Thyroid gland (tissue), 4 donors: Measurements from ENCODE around the gene SLC22A9. TPM values are rescaled to one million over a fixed set of nuclear protein-coding genes. Genes with fewer than 3 reads are reported as not detected.

Source experiments
- DNase-seq, 2 donors: peaks; one replicate each; pipeline ENCODE4 v3.0.0-alpha.2; 2019
- H3K27ac ChIP-seq, 3 donors: fragments of 200-600 bp; sonication (generic); 1 replicate in 2 of 3; 2 replicates in 1 of 3; pipeline ENCODE4 v1.5.1; 2016 to 2019; ENCODE audit warnings: mild to moderate bottlenecking in 1 of 3, moderate library complexity in 1 of 3
- H3K27me3 ChIP-seq: fragments of 200-600 bp; sonication (generic); one replicate; pipeline ENCODE4 v1.5.1; 2019
- H3K36me3 ChIP-seq, 2 donors: fragments of 200-600 bp; sonication (generic); one replicate each; pipeline ENCODE4 v1.5.1; 2016 to 2019
- H3K4me1 ChIP-seq, 2 donors: fragments of 200-600 bp; sonication (generic); one replicate each; pipeline ENCODE4 v1.5.1; 2017 to 2019
- H3K4me3 ChIP-seq, 3 donors: fragments of 200-600 bp; sonication (generic); replicated peaks in 1 of 3; 1 replicate in 2 of 3; 2 replicates in 1 of 3; pipeline ENCODE4 v1.5.1; 2016; ENCODE audit warnings: mild to moderate bottlenecking in 1 of 3
- H3K9me3 ChIP-seq: fragments of 200-600 bp; sonication (generic); one replicate; pipeline ENCODE4 v1.5.1; 2017
- POLR2A ChIP-seq, 2 donors: fragments of 450-650 bp; IDR thresholded peaks; one replicate each; pipeline ENCODE4 v1.6.1; 2017; ENCODE audit warnings: antibody characterized with exemption in 2 of 2, mild to moderate bottlenecking in 2 of 2, moderate library complexity in 1 of 2
- WGBS, 2 donors: methylation state at CpG; one replicate each; pipeline ENCODE4 v1.1.5; 2017; 5-methylcytosine and 5-hydroxymethylcytosine counted together
- intact Hi-C: fragments of 100-400 bp; cut with DNase I; formaldehyde crosslinking; loops from one replicate; pipeline ENCODE4 v1.15.1; 2023
- total RNA-seq, 4 donors: library from RNA; depleted of rRNA; stranded (reverse); fragments of >200 nt; gene quantifications; one replicate each; pipeline ENCODE4 v1.2.3, GENCODE V29; 2016
- TF ChIP-seq, protein P1 (sequence below), 6 experiments: fragments of 200-600 bp in 3 of 6; fragments of 450-650 bp in 3 of 6; sonication (generic) in 3 of 6; IDR thresholded peaks; one replicate each; pipeline ENCODE4 v1.5.1; 2016 to 2019; ENCODE audit warnings: antibody characterized with exemption in 6 of 6, mild to moderate bottlenecking in 2 of 6, inconsistent platforms in 1 of 6, moderate library complexity in 1 of 6

Gene SLC22A9
- total RNA-seq, 4 donors from 2014 or later: not detected

DNA sequence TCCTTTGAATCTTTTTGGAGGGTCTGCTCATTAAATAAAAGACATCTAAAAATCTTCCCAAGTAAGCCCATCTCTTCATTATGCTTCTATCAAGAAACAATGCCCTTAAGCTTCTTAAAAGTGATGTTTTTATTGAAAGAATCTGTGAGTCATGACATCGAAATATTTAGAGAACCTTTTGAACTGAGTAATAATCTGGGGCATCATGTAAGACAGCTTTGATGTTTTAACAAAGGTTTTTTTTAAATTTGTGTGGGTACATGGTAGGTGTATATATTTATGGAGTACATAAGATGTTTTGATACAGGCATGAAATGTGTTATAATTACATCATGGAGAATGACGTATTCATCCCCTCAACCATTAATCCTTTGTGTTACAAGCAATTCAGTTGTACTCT, 74.6 kb downstream of the SLC22A9 start:
- intact Hi-C loops: no loop called here
- no peak for DNase-seq
- TF ChIP-seq, protein P1, sequence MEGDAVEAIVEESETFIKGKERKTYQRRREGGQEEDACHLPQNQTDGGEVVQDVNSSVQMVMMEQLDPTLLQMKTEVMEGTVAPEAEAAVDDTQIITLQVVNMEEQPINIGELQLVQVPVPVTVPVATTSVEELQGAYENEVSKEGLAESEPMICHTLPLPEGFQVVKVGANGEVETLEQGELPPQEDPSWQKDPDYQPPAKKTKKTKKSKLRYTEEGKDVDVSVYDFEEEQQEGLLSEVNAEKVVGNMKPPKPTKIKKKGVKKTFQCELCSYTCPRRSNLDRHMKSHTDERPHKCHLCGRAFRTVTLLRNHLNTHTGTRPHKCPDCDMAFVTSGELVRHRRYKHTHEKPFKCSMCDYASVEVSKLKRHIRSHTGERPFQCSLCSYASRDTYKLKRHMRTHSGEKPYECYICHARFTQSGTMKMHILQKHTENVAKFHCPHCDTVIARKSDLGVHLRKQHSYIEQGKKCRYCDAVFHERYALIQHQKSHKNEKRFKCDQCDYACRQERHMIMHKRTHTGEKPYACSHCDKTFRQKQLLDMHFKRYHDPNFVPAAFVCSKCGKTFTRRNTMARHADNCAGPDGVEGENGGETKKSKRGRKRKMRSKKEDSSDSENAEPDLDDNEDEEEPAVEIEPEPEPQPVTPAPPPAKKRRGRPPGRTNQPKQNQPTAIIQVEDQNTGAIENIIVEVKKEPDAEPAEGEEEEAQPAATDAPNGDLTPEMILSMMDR (IDR thresholded peaks at IDR 0.05): no peak
- TF ChIP-seq POLR2A (IDR thresholded peaks at IDR 0.05): no peak
- Histone ChIP-seq H3K36me3 (no peaks in the 10 kb centered on the region), H3K27me3 (no peaks in the 10 kb centered on the region), H3K27ac (no peak overlapping the region), H3K9me3 (no peaks in the 10 kb centered on the region), H3K4me3 (no peak overlapping the region), H3K4me1 (no peaks in the 10 kb centered on the region)
- 64 to 84% methylated on average over 2 of the region's 2 CpGs for WGBS, 2 donors

DNA sequence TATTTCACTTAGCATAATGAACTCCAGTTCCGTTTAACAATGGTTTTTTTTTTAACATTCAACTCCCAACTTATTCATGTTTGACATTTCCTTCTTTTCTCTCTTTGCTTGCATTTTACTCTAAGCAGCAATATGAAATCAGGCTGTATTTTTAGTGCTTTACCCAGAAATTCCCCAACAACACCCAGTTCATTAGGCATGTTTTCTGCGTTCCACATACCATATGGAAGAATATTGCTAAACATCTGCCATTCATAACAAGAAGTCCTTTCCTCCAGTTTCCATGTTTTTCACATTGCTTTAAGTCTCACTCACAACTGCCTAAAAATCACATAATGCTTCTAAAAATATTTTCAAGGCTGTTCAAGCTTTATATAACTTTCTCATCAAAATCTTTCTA, 75.5 kb downstream of the SLC22A9 start:
- 75 to 84% methylated on average over 2 of the region's 2 CpGs for WGBS, 2 donors
- no peaks in the 10 kb centered on the region for H3K27me3 ChIP-seq
- no peak overlapping the region for H3K4me3 ChIP-seq
- H3K9me3 ChIP-seq: no peaks in the 10 kb centered on the region
- TF ChIP-seq POLR2A (IDR thresholded peaks at IDR 0.05): no peak
- TF ChIP-seq, protein P1 (IDR thresholded peaks at IDR 0.05): no peak
- DNase-seq: no peak
- no peaks in the 10 kb centered on the region for H3K4me1 ChIP-seq
- H3K36me3 ChIP-seq: no peaks in the 10 kb centered on the region
- no peak overlapping the region for H3K27ac ChIP-seq
- intact Hi-C loops: no loop called here

DNA sequence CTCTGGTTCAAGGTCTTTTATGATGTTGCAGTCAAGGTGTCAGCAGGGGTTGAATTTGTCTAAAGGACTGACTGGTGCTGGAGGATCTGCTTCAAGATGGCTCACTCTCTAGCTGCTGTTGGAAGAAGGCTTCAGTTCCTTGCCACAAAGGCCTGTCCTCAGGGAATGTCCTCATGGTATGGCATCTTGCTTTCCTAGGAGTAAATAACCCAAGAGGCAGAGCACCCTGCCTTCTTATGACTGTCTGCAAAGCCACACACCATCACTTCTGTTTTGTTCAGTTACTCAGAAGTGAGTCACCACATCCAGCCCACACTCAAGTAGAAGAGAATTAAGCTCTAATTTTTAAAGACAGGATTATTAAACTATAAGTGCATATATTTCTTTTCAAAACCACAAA, 76.1 kb downstream of the SLC22A9 start:
- H3K4me1 ChIP-seq: no peaks in the 10 kb centered on the region
- no peak overlapping the region for H3K4me3 ChIP-seq
- H3K27ac ChIP-seq: no peak overlapping the region
- TF ChIP-seq, protein P1 (IDR thresholded peaks at IDR 0.05): no peak
- no peak for TF ChIP-seq POLR2A (IDR thresholded peaks at IDR 0.05)
- H3K9me3 ChIP-seq: no peaks in the 10 kb centered on the region
- H3K27me3 ChIP-seq: no peaks in the 10 kb centered on the region
- intact Hi-C loops: no loop called here
- no peak for DNase-seq
- no peaks in the 10 kb centered on the region for H3K36me3 ChIP-seq

DNA sequence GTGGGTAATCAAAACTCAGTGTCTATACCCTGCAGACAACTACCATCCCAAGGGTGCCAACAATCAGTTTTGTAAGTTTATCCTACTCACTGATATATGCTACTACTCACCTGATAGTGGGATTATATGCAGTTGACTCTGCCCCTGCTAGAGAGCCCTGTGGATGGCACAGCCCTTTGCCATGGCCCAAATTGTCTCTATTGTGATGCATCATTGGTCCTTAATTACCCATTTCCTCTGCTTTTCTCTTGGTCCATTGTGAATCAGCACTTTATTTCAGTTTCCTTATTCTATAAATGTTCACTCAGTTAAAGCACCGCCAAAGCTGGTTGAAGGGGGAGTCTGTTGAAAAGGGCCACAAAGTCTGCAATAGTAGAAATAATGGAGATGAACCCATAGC, 79.1 kb downstream of the SLC22A9 start:
- no peaks in the 10 kb centered on the region for H3K9me3 ChIP-seq
- intact Hi-C loops: no loop called here

DNA sequence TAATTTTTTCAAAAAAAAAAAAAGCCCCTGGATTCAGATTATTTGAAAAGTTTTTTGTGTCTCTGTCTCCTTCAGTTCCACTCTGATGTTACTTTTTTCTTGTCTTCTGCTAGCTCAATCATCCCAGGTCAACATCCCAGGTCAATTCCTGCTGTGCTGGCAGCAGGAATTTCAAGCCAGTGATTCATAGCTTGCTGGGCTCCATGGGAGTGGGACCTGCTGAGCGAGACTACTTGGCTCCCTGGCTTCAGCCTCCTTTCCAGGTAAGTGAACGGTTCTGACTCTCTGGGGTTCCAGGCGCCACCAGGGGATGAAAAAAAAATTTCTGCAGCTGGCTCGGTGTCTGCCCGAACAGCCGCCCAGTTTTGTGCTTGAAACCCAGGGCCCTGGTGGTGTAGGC, 90.0 kb downstream of the SLC22A9 start:
- no peak for DNase-seq
- WGBS, 2 donors: 49 to 60% methylated on average over 6 of the region's 6 CpGs
- Histone ChIP-seq H3K36me3 (no peaks in the 10 kb centered on the region), H3K4me3 (no peak overlapping the region), H3K27me3 (no peaks in the 10 kb centered on the region), H3K9me3 (no peaks in the 10 kb centered on the region), H3K4me1 (no peaks in the 10 kb centered on the region), H3K27ac (no peak overlapping the region)
- TF ChIP-seq POLR2A (IDR thresholded peaks at IDR 0.05): no peak
- TF ChIP-seq, protein P1 (IDR thresholded peaks at IDR 0.05): no peak
- intact Hi-C loops: no loop called here

More for the DNA sequence above, 79.1 kb downstream of the SLC22A9 start:
- TF ChIP-seq, protein P1 (IDR thresholded peaks at IDR 0.05): no peak
- no peak for TF ChIP-seq POLR2A (IDR thresholded peaks at IDR 0.05)
- WGBS, 2 donors: 27 to 45% methylated on average over 1 of the region's 1 CpG
- no peak for DNase-seq
- Histone ChIP-seq H3K27me3 (no peaks in the 10 kb centered on the region), H3K27ac (no peak overlapping the region), H3K36me3 (no peaks in the 10 kb centered on the region), H3K4me3 (no peak overlapping the region), H3K4me1 (no peaks in the 10 kb centered on the region)

Other genes with a start within 250 kb of the SLC22A9 start
- not detected for gene SLC22A24, start 225.6 kb upstream of the SLC22A9 start, total RNA-seq
- gene SLC22A25, start 126.2 kb upstream of the SLC22A9 start, total RNA-seq: not detected
- gene PLAAT5, start 121.4 kb downstream of the SLC22A9 start, total RNA-seq: 1 to 10 TPM in 1 of 4 donors, under 1 TPM in 3; 0.34 to 1.1 (median 0.59) TPM
- under 1 TPM in 1 of 4 donors, not detected in 3; 0.94 TPM for gene LGALS12, start 136.3 kb downstream of the SLC22A9 start, total RNA-seq
- 10 to 100 TPM; 23.5 to 53.6 (median 39.8) TPM for gene PLAAT4, start 167.0 kb downstream of the SLC22A9 start, total RNA-seq
- gene PLAAT2, start 193.6 kb downstream of the SLC22A9 start, total RNA-seq: 1 to 10 TPM in 1 of 4 donors, not detected in 3; 1.4 TPM
- 10 to 100 TPM; 42.8 to 96.0 (median 74.6) TPM for gene PLAAT3, start 244.6 kb downstream of the SLC22A9 start, total RNA-seq